GM19351 (cell line): ENCODE results near the gene RAB5B.
A peak's percentile ranks its signal among the peaks of the same experiment; 100 is the strongest.
"Not testable (repeated sequence)": the region's sequence is repeated elsewhere in the genome, so short reads cannot be mapped to it uniquely, and the experiment has no call there.

Experiments used
- ATAC-seq: cut with Tn5 transposase; IDR thresholded peaks from one replicate; pipeline ENCODE4 v1.9.1; 2021; ENCODE audit warnings: mild to moderate bottlenecking, moderate library complexity; ENCODE audit not compliant: unreplicated experiment

The RAB5B gene

GRCh38 chr12:56013482-56013881, 39.6 kb downstream of the RAB5B start:
- ATAC-seq: no peak

- no peak for ATAC-seq
Measured at GRCh38 chr12:56014205-56014604, 40.3 kb downstream of the RAB5B start.

DNA sequence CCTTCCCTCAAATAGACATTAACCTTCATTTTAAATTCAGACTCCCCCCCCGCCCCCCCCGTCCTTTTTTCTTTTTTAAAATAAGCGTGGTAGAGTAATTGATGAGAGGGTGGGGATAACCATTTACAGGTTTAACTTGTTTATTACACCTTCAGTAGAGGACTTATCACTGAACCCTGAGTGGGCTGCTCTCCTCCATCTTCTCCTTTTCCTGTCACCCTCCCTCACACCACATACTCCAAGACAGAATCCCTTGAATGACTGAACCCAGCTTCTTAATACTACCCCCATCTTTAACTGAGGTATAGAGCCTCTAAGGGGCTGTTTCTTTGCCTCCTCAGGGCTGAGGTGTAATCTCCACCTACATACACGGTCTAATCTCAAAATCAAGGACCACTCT, 43.3 kb downstream of the RAB5B start:
- ATAC-seq: no peak

GRCh38 chr12:56018356-56018755, 44.5 kb downstream of the RAB5B start:
- no peak for ATAC-seq

DNA sequence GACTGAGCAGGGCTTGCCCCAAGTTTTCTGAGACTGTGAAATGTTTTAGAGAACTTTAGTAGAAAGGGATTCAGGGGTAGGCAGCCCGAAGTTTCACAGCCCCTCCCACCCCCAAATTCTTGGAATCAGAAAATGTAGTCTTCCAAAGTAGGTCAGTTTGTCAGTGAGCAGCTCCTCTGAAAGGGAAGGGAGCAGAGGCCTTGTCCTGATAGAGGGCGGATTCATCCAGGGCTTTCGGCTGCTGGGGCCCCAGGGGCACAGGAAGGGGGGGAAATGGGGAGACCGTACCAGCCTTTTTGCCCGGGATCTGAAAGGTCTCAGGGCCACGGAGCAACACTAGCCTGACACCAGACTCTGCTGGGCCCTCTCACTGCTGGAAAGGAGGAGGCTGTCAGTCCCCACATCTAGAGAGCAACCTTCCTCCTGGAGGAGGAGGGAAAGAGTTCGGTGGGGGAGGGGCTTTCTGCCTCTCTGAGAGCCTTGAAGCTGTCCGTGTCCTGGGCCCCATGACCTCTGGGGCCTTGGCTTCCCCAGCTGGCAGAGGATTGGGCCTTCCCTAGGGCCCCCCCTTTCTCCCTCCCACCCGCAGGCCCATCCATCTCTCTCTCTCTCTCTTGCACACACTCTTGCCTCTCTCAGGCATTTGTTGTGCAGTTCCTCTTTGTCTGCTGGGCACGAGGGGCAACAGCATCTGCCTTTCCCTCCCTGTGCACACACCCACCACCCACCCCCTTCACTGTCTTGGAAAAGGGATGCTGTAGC, 46.7 kb downstream of the RAB5B start, which contains the start of gene IKZF4:
Gene IKZF4 (plus strand): TSS at position 621 of the 762 bp plus-strand sequence. CDS start 451 bp downstream, outside the sequence.
- ATAC-seq: no peak

GRCh38 chr12:56021889-56022497, 48.1 kb downstream of the RAB5B start:
- ATAC-seq: no peak

- no peak for ATAC-seq
Measured at GRCh38 chr12:56028511-56029165, 54.8 kb downstream of the RAB5B start.

DNA sequence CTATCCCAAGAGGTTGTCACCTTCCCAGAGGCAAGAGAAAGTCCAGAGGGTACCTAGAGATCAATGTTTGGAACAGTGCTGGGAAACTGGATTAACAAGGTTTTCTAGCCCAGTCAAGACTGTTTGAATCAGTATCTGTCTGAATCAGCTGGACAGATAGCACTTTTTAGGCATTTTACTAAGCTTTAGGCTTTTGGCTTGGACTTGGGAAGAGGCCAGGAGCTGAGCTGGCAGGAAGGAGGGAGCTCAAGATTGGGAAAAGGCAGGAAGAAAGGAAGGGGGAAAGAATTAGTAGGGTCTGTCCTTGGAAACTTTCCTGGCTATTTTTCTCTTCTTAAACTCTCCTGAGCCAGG, 55.3 kb downstream of the RAB5B start:
- no peak for ATAC-seq

- ATAC-seq: no peak
Measured at GRCh38 chr12:56029666-56030293, 55.9 kb downstream of the RAB5B start.

GRCh38 chr12:56031987-56032386, 58.1 kb downstream of the RAB5B start:
- ATAC-seq: no peak

DNA sequence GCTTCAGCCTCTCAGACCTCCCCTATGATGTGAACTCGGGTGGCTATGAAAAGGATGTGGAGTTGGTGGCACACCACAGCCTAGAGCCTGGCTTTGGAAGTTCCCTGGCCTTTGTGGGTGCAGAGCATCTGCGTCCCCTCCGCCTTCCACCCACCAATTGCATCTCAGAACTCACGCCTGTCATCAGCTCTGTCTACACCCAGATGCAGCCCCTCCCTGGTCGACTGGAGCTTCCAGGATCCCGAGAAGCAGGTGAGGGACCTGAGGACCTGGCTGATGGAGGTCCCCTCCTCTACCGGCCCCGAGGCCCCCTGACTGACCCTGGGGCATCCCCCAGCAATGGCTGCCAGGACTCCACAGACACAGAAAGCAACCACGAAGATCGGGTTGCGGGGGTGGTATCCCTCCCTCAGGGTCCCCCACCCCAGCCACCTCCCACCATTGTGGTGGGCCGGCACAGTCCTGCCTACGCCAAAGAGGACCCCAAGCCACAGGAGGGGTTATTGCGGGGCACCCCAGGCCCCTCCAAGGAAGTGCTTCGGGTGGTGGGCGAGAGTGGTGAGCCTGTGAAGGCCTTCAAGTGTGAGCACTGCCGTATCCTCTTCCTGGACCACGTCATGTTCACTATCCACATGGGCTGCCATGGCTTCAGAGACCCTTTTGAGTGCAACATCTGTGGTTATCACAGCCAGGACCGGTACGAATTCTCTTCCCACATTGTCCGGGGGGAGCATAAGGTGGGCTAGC, 60.9 kb downstream of the RAB5B start:
- no peak for ATAC-seq

DNA sequence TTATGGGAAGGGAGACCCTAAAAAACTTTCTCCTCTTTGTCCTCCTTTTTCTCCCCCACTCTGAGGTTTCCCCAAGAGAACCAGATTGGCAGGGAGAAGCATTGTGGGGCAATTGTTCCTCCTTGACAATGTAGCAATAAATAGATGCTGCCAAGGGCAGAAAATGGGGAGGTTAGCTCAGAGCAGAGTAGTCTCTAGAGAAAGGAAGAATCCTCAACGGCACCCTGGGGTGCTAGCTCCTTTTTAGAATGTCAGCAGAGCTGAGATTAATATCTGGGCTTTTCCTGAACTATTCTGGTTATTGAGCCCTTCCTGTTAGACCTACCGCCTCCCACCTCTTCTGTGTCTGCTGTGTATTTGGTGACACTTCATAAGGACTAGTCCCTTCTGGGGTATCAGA, 63.3 kb downstream of the RAB5B start:
- no peak for ATAC-seq

GRCh38 chr12:56038022-56038655, 64.3 kb downstream of the RAB5B start:
- no peak for ATAC-seq

DNA sequence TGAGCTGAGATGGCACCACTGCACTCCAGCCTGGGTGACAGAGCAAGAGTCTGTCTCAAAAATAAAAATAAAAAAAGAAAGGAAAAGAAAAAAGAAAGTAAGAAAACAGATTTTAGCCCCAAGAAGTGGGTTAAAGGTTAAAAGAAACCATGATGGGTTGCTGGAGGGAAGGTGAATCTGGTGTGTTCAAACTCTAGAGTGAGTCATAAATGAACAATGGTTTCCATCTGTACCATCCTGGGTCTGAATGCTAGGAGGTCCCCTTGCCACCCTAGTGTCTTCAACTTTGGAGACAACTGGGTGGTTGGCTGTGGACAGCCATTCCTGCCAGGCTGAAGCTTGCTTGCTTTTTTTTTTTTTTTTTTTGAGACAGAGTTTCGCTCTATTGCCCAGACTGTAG, 66.3 kb downstream of the RAB5B start:
- no peak for ATAC-seq

DNA sequence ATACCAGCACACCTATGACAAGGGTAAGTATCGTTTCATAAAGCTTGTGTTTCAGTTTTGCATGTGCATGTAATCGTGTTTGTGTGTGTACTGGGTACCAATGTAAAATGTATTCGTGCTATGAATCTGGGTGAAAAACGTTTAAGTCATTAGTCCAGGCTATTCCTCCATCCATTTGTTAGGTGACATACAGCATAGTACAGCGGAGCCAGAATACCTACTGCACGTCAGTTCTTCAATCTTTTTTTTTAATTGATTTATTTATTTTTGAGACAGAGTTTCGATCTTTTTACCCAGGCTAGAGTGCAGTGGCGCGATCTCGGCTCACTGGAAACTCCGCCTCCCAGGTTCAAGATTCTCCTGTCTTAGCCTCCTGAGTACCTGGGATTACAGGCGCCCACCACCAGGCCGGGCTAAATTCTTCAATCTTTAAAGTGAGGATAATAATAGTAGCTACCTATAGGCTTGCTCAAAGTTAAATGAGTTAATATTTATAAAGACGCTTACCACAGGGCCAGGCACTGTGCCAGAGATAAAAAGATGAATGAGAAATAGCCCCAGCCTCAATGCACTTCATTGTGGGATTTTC, 67.2 kb downstream of the RAB5B start:
- peak; percentile 7 for ATAC-seq

DNA sequence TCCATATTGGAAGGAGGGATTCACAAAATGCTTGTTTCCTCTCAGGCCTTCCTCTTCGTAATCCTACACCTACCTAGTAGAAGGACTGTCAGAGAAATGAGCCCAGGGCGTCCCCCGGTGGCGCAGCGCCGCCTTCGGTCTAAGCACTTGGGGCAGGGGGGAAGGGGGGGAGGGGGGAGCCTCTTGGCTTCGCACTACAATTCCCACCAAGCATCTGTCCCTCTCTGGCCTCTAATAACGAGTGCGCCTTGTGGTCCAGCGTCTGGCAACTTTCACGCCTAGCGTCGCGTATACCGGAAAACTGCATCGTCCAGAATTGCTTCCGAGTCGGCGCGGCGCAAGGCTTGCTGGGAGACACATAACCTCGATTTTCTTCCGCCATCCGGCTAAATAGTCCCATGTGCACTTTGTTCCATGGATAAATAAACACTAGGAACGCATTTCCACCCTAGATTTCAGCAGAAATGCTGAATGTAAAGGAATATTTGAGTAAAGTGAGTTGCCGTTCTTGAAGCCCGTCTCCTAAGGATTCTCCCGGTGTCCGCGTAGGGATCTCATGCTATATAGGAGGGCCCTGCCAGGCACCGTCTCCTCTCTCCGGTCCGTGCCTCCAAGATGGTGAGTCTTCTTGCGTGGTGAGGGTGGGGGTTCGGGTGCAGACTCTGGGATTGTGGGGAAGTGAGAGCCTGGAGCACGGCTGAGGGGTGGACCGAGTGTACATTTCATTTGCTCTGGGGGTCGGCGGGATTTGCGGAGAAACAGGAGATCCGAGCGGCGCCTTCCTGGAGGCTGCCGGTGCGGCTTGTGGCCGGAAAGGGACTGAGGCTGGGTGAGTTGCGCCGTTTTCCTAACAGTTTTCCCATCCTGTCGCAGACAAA, 67.9 kb downstream of the RAB5B start, which contains the start of gene RPS26:
Gene RPS26 (plus strand): TSS at position 367 of the 878 bp plus-strand sequence. CDS start 249 bp downstream, at position 616.
- peak; percentile 94 for ATAC-seq

DNA sequence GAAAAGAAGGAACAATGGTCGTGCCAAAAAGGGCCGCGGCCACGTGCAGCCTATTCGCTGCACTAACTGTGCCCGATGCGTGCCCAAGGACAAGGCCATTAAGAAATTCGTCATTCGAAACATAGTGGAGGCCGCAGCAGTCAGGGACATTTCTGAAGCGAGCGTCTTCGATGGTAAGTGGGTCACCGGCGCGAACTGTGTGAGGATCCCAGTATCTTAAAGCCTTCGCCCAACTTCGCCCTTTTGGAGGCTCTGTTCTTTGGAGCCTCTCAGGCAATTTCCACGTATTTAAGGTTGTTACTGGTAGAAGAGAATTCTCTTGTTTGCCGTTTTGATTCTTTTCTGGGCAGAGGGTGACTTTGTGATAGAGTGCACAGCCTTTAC, 68.5 kb downstream of the RAB5B start:
- not testable (repeated sequence) for ATAC-seq

DNA sequence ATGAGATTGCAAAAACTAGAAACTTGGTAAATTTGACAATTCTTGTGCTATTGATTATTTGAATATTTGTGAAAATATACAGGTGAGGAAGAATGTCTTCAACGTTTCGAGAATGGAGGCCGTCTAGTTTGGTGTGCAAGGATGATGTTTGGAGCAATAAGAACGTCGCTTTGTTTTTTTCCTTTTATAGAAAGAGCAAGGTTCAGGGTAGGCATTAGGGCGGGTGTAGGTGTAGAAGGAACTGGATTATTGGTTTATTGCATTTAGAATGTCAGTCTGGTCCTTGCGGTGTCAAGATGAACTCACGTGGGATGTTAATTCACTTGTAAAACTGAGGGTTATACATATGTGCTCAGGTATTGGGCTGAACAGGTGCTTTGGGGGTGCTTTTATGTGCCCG, 69.0 kb downstream of the RAB5B start:
- no peak for ATAC-seq
